IPS-18c (cell line): Measurements from ENCODE around the gene CTNNBL1.

Experiments used
- H3K4me3 ChIP-seq: 2 replicates; pipeline ENCODE4 v1.7.0; 2013; ENCODE audit warnings: low read depth, mild to moderate bottlenecking, low read length, moderate library complexity; ENCODE audit not compliant: insufficient read depth
- H3K9me3 ChIP-seq: one replicate; pipeline ENCODE4 v1.6.1; 2013; ENCODE audit warnings: mild to moderate bottlenecking, low read length, moderate library complexity; ENCODE audit not compliant: control insufficient read depth, insufficient read depth

CTNNBL1 gene

GRCh38 chr20:37886851-37887297, 193.0 kb downstream of the CTNNBL1 start:
- no peaks in the 10 kb centered on the region for H3K9me3 ChIP-seq
- no peak overlapping the region for H3K4me3 ChIP-seq

- H3K4me3 ChIP-seq, result no peak overlapping the region
- no peaks in the 10 kb centered on the region for H3K9me3 ChIP-seq
These were observed 194.8 kb downstream of the CTNNBL1 start for GRCh38 chr20:37888641-37889040.

GRCh38 chr20:37890108-37890507, 196.3 kb downstream of the CTNNBL1 start:
- Histone ChIP-seq H3K9me3 (no peaks in the 10 kb centered on the region), H3K4me3 (no peak overlapping the region)

- H3K4me3 ChIP-seq, result no peak overlapping the region
- no peaks in the 10 kb centered on the region for H3K9me3 ChIP-seq
These were observed 196.8 kb downstream of the CTNNBL1 start for GRCh38 chr20:37890643-37891042.

- Histone ChIP-seq H3K9me3 (no peaks in the 10 kb centered on the region), H3K4me3 (no peak overlapping the region)
These were observed 198.2 kb downstream of the CTNNBL1 start for GRCh38 chr20:37892001-37892400.

GRCh38 chr20:37893566-37894241, 199.9 kb downstream of the CTNNBL1 start:
- H3K9me3 ChIP-seq, result no peaks in the 10 kb centered on the region
- H3K4me3 ChIP-seq, result no peak overlapping the region

GRCh38 chr20:37894454-37894853, 200.6 kb downstream of the CTNNBL1 start:
- H3K4me3 ChIP-seq, result no peak overlapping the region
- H3K9me3 ChIP-seq, result no peaks in the 10 kb centered on the region

- Histone ChIP-seq H3K4me3 (no peak overlapping the region), H3K9me3 (no peaks in the 10 kb centered on the region)
These were observed 201.3 kb downstream of the CTNNBL1 start for GRCh38 chr20:37895166-37895565.

- Histone ChIP-seq H3K4me3 (no peak overlapping the region), H3K9me3 (no peaks in the 10 kb centered on the region)
These were observed 203.2 kb downstream of the CTNNBL1 start for GRCh38 chr20:37896932-37897548.

GRCh38 chr20:37898233-37899104, 204.6 kb downstream of the CTNNBL1 start:
- Histone ChIP-seq H3K4me3 (no peak overlapping the region), H3K9me3 (no peaks in the 10 kb centered on the region)

GRCh38 chr20:37899105-37900045, 205.5 kb downstream of the CTNNBL1 start:
- Histone ChIP-seq H3K9me3 (no peaks in the 10 kb centered on the region), H3K4me3 (no peak overlapping the region)

- no peaks in the 10 kb centered on the region for H3K9me3 ChIP-seq
- no peak overlapping the region for H3K4me3 ChIP-seq
These were observed 207.4 kb downstream of the CTNNBL1 start for GRCh38 chr20:37901240-37901639.

GRCh38 chr20:37901654-37902503, 208.0 kb downstream of the CTNNBL1 start:
- Histone ChIP-seq H3K9me3 (no peaks in the 10 kb centered on the region), H3K4me3 (peak overlapping the region; percentile 12; the same call in 1 of the 2 replicates)

- Histone ChIP-seq H3K4me3 (peak within 1 kb of the TSS; percentile 59), H3K9me3 (no peaks in the 10 kb centered on the region)
These were observed 208.9 kb downstream of the CTNNBL1 start, which contains the start of gene VSTM2L for GRCh38 chr20:37902504-37903313. Gene VSTM2L (plus strand): TSS chr20:37903127. CDS start chr20:37903351, 224 bp downstream.

- peak overlapping the region; percentile 59 for H3K4me3 ChIP-seq
- H3K9me3 ChIP-seq, result no peaks in the 10 kb centered on the region
These were observed 209.6 kb downstream of the CTNNBL1 start for GRCh38 chr20:37903317-37904007.
